GM12873 (cell line): ENCODE data around the gene TNFAIP8.

Experiments
- CTCF ChIP-seq: IDR thresholded peaks from 2 replicates; pipeline ENCODE4 v1.5.1; 2012; ENCODE audit warnings: low read depth, mild to moderate bottlenecking, moderate library complexity, low read length, control low read depth; ENCODE audit not compliant: insufficient read depth; ENCODE audit errors: missing control alignments

Gene TNFAIP8

DNA sequence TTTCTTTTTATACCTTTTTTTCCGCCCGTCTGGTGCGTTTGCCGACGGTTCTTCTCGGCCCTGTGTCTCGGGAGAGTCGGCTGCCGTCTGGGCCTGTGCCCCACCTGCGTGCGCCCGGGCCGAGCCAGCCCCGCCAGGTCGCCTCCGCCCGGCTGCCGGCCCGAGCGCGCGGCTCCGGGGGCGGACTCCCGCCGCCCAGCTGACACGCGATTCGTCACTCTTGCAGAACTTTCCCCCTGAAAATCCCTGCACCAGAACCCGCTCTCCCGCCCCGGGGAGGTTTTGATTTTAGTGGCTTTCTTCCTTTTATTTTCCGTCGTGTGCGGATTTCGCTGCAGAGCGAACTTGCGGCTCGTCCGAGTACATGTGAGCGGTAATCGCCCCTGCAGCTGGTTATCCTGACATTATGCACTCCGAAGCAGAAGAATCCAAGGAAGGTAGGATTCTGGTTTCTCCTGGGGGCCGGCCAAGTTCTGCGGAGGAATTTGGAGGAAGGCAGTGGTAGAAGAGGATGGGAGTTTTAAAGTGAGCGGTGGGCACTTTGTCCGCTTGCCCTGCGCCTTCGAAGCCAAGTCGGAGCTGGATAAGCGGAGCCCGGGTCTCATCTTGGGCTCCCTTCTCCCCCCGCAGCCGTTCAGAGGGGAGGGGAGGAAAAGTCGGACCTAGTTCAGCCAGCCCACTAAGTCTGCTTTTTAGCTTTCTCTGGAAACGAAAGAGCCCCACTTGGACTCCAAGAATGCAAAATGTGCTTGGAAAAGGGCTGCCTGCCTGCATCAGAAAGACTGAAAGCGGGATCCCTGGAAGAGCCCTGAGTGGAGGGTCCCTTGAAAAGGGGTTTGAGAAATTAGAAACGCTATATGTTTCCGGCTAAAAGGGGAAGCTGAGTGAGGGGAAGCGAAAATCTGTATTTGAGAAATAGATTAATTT is at the start of gene TNFAIP8:
TNFAIP8 (plus strand) TSS at position 335 of the 927 bp plus-strand sequence; CDS start at position 407, 72 bp downstream.
- TF ChIP-seq CTCF = no peak

DNA sequence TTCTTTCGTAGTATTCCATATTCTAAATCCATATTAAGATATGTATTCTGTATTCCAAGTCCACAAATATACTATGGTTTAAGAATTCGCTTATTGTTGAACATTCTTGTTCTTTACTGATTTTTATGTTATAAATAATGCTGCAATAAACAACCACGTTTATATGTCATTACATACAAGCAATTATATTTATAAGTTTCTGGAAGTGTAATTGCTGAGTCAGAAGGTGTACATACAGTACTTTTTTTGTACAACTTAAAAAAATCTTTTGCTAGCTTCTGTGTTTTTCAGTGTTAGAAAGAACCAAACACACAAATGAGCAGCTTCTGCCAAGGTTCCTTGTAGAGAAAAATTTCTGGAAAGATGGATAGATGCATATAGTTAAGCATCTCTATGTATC is 48.6 kb upstream of the TNFAIP8 start:
- no peak for TF ChIP-seq CTCF

- no peak for TF ChIP-seq CTCF
Observed at GRCh38 chr5:119309326-119309725, 46.5 kb upstream of the TNFAIP8 start.

DNA sequence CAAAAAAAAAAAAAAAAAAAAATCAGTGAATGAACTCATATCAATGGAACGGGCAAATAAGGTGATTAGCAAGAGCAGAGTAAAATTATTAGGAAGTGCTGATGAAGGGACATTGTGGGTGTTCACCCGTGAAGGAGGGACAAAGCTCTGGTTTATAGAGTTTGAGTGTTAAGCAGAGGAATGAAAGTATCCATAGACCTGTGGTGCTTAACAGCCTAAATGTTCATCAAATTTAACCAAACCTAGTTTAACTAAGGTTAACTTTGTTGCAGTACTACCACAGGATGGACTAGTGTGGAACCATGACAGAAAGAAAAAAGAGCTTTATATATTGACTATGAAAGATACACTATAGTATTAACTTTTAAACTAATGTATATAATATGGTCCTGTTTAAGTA is 44.1 kb upstream of the TNFAIP8 start:
- no peak for TF ChIP-seq CTCF

DNA sequence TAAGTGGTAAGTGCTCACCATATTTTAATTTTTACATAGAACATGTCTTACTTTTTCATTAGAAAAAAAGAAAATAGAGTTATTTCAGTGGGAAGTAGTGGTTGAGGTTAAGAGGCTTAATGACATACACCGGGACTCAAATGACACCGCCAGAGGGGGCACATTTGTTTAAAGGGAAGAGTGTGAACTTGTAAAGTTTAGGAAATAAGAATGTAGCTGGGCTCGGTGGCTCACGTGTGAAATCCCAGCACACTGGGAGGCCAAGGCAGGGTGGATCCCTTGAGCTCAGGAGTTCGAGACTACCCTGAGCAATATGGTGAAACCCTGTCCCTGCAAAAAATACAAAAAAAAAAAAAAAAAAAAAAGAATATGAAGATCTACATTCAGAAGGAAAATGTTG is 43.4 kb upstream of the TNFAIP8 start:
- no peak for TF ChIP-seq CTCF

DNA sequence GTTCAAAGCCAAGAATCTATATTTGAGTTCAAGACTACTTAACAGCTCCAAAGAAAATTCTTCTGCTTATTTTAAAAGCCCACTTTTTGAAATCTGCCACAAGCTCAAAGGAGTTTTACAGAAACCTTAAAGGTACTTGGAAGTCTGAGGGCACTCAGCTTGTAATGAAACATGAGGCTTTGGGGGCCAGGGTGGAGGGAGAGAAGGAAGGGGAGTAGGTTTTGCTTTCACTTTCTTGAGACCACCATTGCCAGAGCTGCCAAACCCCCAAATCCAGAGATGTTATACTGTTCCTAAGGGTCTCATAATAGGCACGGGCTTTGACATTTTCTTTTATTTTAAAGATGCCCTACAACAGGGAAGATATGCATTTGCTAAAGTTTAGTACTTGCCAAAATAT is 42.6 kb upstream of the TNFAIP8 start:
- TF ChIP-seq CTCF = no peak

- no peak for TF ChIP-seq CTCF
Observed at GRCh38 chr5:119313658-119314605, 41.9 kb upstream of the TNFAIP8 start.
